HEK293T (cell line): ENCODE measurements around the gene BIRC3.

Experiments used
- CTCF ChIA-PET: fragments of 350-600 bp; formaldehyde crosslinking; extraction: SDS; loops from one replicate; lab custom pipeline; 2021; ENCODE audit warnings: antibody characterized with exemption, inconsistent platforms; lab: Yijun Ruan, JAX
- POLR2A ChIA-PET: fragments of 350-600 bp; formaldehyde crosslinking; extraction: SDS; loops from one replicate; lab custom pipeline; 2020; ENCODE audit warnings: antibody characterized with exemption, inconsistent platforms; lab: Yijun Ruan, JAX
- DNase-seq: peaks from one replicate; pipeline ENCODE4 v3.0.0; 2012; ENCODE audit warnings: mixed read lengths; ENCODE audit errors: extremely low spot score
- ARNT ChIP-seq: fragments of 450-650 bp; IDR thresholded peaks from 2 replicates; pipeline ENCODE4 v1.6.1; 2017; ENCODE audit warnings: mild to moderate bottlenecking
- BHLHE40 ChIP-seq: fragments of 450-650 bp; IDR thresholded peaks from 2 replicates; pipeline ENCODE4 v1.6.1; 2016; ENCODE audit warnings: mild to moderate bottlenecking, moderate library complexity, borderline replicate concordance
- CTBP1 ChIP-seq: fragments of 450-650 bp; IDR thresholded peaks from 2 replicates; pipeline ENCODE4 v1.6.1; 2016; ENCODE audit warnings: borderline replicate concordance
- ELF4 ChIP-seq: fragments of 450-650 bp; IDR thresholded peaks from 2 replicates; pipeline ENCODE4 v1.6.1; 2017; ENCODE audit warnings: antibody characterized with exemption
- FOXA1 ChIP-seq: fragments of 450-650 bp; IDR thresholded peaks from 2 replicates; pipeline ENCODE4 v1.6.1; 2016; ENCODE audit warnings: mild to moderate bottlenecking
- FOXK2 ChIP-seq: fragments of 450-650 bp; IDR thresholded peaks from 2 replicates; pipeline ENCODE4 v1.6.1; 2016; ENCODE audit warnings: mild to moderate bottlenecking
- FOXM1 ChIP-seq: fragments of 450-650 bp; IDR thresholded peaks from 2 replicates; pipeline ENCODE4 v1.6.1; 2017; ENCODE audit warnings: mild to moderate bottlenecking, borderline replicate concordance
- HDGF ChIP-seq: fragments of 450-650 bp; IDR thresholded peaks from 2 replicates; pipeline ENCODE4 v1.6.1; 2017; ENCODE audit warnings: antibody characterized with exemption, borderline replicate concordance
- L3MBTL2 ChIP-seq: fragments of 450-650 bp; conservative IDR thresholded peaks from 2 replicates; pipeline ENCODE4 v1.6.1; 2016; ENCODE audit warnings: mild to moderate bottlenecking
- LEF1 ChIP-seq: fragments of 450-650 bp; IDR thresholded peaks from 2 replicates; pipeline ENCODE4 v1.6.1; 2017; ENCODE audit warnings: mild to moderate bottlenecking, borderline replicate concordance
- NFRKB ChIP-seq: fragments of 450-650 bp; IDR thresholded peaks from 2 replicates; pipeline ENCODE4 v1.6.1; 2016; ENCODE audit warnings: mild to moderate bottlenecking, moderate library complexity
- PKNOX1 ChIP-seq: fragments of 450-650 bp; IDR thresholded peaks from 2 replicates; pipeline ENCODE4 v1.6.1; 2016
- SP1 ChIP-seq: fragments of 450-650 bp; IDR thresholded peaks from 2 replicates; pipeline ENCODE4 v1.6.1; 2017
- SUZ12 ChIP-seq: fragments of 450-650 bp; IDR thresholded peaks from 2 replicates; pipeline ENCODE4 v1.6.1; 2016; ENCODE audit warnings: mild to moderate bottlenecking
- TARDBP ChIP-seq: fragments of 450-650 bp; IDR thresholded peaks from 2 replicates; pipeline ENCODE4 v1.6.1; 2016
- ZNF384 ChIP-seq: fragments of 450-650 bp; IDR thresholded peaks from 2 replicates; pipeline ENCODE4 v1.6.1; 2016

Gene BIRC3

DNA sequence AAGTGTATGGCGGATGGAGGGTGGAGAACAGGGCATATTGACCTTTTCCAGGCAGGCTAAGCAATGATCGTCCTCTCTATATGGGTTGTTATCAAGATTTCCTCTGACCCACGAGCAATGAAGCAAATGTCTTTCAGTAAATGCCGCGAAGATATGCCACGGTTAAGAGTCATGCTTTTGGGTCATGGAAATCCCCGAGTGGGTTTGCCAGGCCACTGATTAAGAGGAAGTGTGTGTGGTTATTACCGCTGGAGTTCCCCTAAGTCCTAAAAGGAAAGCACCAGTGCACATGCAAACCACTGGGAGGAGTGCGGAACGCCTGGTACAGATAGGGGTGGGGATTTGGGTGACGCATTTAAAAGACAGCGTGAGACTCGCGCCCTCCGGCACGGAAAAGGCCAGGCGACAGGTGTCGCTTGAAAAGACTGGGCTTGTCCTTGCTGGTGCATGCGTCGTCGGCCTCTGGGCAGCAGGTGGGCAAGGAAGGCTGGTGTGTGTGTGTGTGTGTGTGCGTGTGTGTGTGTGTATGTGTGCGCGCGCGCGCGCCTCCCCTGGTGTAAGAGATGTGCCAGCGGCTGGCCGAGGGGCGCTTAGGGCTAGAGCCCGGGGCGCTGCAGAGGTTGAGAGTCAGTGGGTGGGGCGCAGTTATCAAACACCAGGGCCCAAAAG is at the start of gene BIRC3:
Gene BIRC3 (plus strand): TSS at position 386 of the 669 bp plus-strand sequence. CDS start 7,026 bp downstream, outside the sequence.
- POLR2A ChIA-PET: no interaction called here
- TF ChIP-seq BHLHE40 (no peak), LEF1 (no peak), L3MBTL2 (peak; percentile 83)
- peak; percentile 52 for DNase-seq
- CTCF ChIA-PET: interaction anchor here (1.4 kb wide), 2 partner anchors 23 to 25 kb away, joined by 3 to 5 read pairs; no protein-coding TSS in a partner anchor

- ChIA-PET CTCF (interaction anchor here (0.6 to 2.3 kb wide), 3 partner anchors 12 to 21 kb away, joined by 3 to 10 read pairs (median 5); no protein-coding TSS in a partner anchor), POLR2A (interaction anchor here (1.1 kb wide), 1 partner anchor 157 kb away, joined by 3 read pairs; no protein-coding TSS in a partner anchor)
- DNase-seq: no peak
- TF ChIP-seq FOXK2: no peak
- TF ChIP-seq ARNT: no peak
- TF ChIP-seq NFRKB: no peak
- no peak for TF ChIP-seq FOXA1
- no peak for TF ChIP-seq LEF1
- no peak for TF ChIP-seq CTBP1
- no peak for TF ChIP-seq FOXM1
These were observed 49.7 kb upstream of the BIRC3 start for GRCh38 chr11:102267609-102268008.

- CTCF ChIA-PET: interaction anchor here (0.6 to 2.3 kb wide), 6 partner anchors 11 to 207 kb away, joined by 3 to 10 read pairs (median 4); no protein-coding TSS in a partner anchor
- TF ChIP-seq BHLHE40: no peak
- TF ChIP-seq ELF4: 0 out of 2 replicates have a peak, but pooled peaks have one; percentile 36
- no peak for TF ChIP-seq LEF1
- TF ChIP-seq PKNOX1: peak; percentile 91
- peak; percentile 97 for DNase-seq
- POLR2A ChIA-PET: interaction anchor here (0.7 to 1.1 kb wide), 3 partner anchors 11 to 221 kb away, joined by 3 read pairs; partner anchors contain the start of gene CFAP300
These were observed 49.0 kb upstream of the BIRC3 start for GRCh38 chr11:102268083-102268984.

- CTCF ChIA-PET: interaction anchor here (1.2 to 2.3 kb wide), 4 partner anchors 12 to 208 kb away, joined by 3 to 10 read pairs (median 4); no protein-coding TSS in a partner anchor
- no peak for DNase-seq
- no peak for TF ChIP-seq BHLHE40
- no peak for TF ChIP-seq FOXK2
- TF ChIP-seq FOXM1: no peak
- no peak for TF ChIP-seq ARNT
- TF ChIP-seq CTBP1: no peak
- TF ChIP-seq ZNF384: no peak
- no peak for TF ChIP-seq LEF1
- no peak for TF ChIP-seq HDGF
- TF ChIP-seq ELF4: no peak
- no peak for TF ChIP-seq L3MBTL2
- TF ChIP-seq FOXA1: no peak
- TF ChIP-seq NFRKB: no peak
- POLR2A ChIA-PET: interaction anchor here (0.7 to 1.1 kb wide), 4 partner anchors 10 to 222 kb away, joined by 3 read pairs; partner anchors contain the start of gene CFAP300
These were observed 48.3 kb upstream of the BIRC3 start for GRCh38 chr11:102268985-102269470.

DNA sequence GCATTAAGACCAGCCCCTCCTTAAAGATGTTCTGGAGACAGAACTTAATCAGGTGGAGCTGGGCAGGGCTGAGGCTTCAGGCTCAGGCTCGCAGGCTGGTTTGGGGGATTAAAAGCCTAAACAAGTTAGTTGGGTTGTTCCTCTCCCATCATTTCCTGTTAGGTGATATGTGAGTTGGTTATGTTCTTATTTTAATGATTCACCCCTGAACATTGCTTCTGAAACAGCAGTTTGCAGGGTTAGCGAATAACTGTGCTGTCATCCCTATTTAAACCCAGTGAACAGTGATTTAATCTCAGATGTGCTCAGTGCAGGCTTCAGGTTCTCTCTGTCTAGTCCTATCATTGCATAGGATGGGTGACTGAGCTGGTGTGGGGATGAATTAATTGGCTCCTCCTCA is 47.4 kb upstream of the BIRC3 start:
- CTCF ChIA-PET: interaction anchor here (0.6 kb wide), 1 partner anchor 344 kb away, joined by 3 read pairs; no protein-coding TSS in a partner anchor
- TF ChIP-seq BHLHE40 (no peak), SP1 (no peak), FOXM1 (no peak), ELF4 (no peak), ZNF384 (no peak), SUZ12 (no peak)
- no peak for DNase-seq
- POLR2A ChIA-PET: no interaction called here

DNA sequence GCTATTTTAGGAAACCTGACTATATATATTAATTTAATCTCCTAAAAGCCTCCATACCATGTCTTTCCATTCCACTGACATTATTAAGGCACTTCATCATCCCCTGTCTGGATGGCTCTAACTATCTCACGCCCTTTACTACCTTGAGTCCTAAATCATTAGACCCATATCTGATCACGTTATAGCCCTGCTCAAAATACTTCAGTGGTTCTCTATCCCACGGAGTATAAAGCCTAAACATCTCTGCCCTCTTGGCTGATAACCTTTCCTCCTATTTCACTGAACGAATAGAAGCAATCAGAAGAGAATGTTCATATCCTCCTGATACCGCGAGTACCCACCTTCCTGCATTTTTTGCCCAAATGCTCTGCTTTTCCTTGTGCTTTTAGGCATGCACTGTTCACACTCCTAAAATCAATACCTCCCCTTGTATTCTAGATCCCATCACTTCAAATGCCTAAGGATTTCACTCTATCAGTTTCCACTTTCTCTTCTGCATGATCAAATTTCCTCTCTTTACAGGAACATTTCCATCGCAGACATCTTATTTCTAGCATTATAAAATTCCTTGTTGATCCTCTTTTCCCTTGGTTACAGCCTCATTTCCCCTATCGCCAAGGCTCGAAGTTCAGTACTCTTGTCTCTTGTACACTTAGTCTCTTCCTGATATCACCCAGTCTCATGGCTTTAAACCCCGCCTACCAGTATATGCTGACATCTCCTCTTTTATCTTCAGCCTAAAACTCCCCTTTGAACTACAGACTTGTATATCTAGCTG is 45.0 kb upstream of the BIRC3 start:
- ChIA-PET CTCF (interaction anchor here (0.7 kb wide), 1 partner anchor 331 kb away, joined by 3 read pairs; no protein-coding TSS in a partner anchor), POLR2A (no interaction called here)
- TF ChIP-seq PKNOX1 (no peak), L3MBTL2 (no peak), NFRKB (no peak), FOXK2 (no peak), TARDBP (no peak), ARNT (no peak)
- no peak for DNase-seq
